Liver (tissue), 9 donors: ENCODE measurements around the gene FASTKD1. TPM values are rescaled to one million over a fixed set of nuclear protein-coding genes. Genes with fewer than 3 reads are reported as not detected.

Experiments used
- DNase-seq: peaks from one replicate; pipeline ENCODE4 v3.0.0-alpha.2; 2017; ENCODE audit warnings: low spot score
- H3K27ac ChIP-seq, 2 donors: one replicate each; pipeline ENCODE4 v1.7.0; 2013; ENCODE audit warnings: inconsistent platforms in 2 of 2, low read length in 2 of 2, control low read depth in 1 of 2, low read depth in 1 of 2, mild to moderate bottlenecking in 1 of 2
- H3K27me3 ChIP-seq, 4 donors: one replicate each; pipeline versions ENCODE4 v1.6.1 to v1.7.0; 2013; ENCODE audit warnings: low read length in 3 of 4, inconsistent platforms in 1 of 4, mild to moderate bottlenecking in 1 of 4, moderate library complexity in 1 of 4; ENCODE audit not compliant: control insufficient read depth in 4 of 4, insufficient read depth in 4 of 4
- H3K36me3 ChIP-seq, 4 donors: one replicate each; pipeline versions ENCODE4 v1.6.1 to v1.7.0; 2013; ENCODE audit warnings: low read length in 3 of 4, mild to moderate bottlenecking in 3 of 4, low read depth in 1 of 4, moderate library complexity in 1 of 4; ENCODE audit not compliant: control insufficient read depth in 4 of 4, insufficient read depth in 3 of 4
- H3K4me1 ChIP-seq, 4 donors: one replicate each; pipeline versions ENCODE4 v1.6.1 to v1.7.0; 2013; ENCODE audit warnings: low read length in 3 of 4, mild to moderate bottlenecking in 3 of 4, moderate library complexity in 1 of 4; ENCODE audit not compliant: control insufficient read depth in 4 of 4, insufficient read depth in 4 of 4
- H3K4me3 ChIP-seq, 3 donors: one replicate each; pipeline versions ENCODE4 v1.6.1 to v1.7.0; 2013; ENCODE audit warnings: low read length in 3 of 3, control low read depth in 1 of 3, low read depth in 1 of 3, mild to moderate bottlenecking in 1 of 3
- H3K9ac ChIP-seq, 2 donors: one replicate each; pipeline ENCODE4 v1.7.0; 2013; ENCODE audit warnings: low read length in 2 of 2, mild to moderate bottlenecking in 2 of 2, moderate library complexity in 2 of 2, control low read depth in 1 of 2, low read depth in 1 of 2
- H3K9me3 ChIP-seq, 4 donors: one replicate each; pipeline versions ENCODE4 v1.6.1 to v1.7.0; 2013; ENCODE audit warnings: low read length in 3 of 4; ENCODE audit not compliant: control insufficient read depth in 4 of 4
- CTCF ChIP-seq: fragments of 150-350 bp; IDR thresholded peaks from 2 replicates; pipeline ENCODE4 v1.5.1; 2017; ENCODE audit warnings: improper control_type of control experiment, low read depth, low read length; ENCODE audit not compliant: missing input control
- EGR1 ChIP-seq, 2 donors: IDR thresholded peaks; 2 replicates each; pipeline ENCODE4 v1.6.1; 2016 to 2018; ENCODE audit warnings: antibody characterized with exemption in 2 of 2, low read depth in 2 of 2
- FOXA2 ChIP-seq: IDR thresholded peaks from 2 replicates; pipeline ENCODE4 v1.6.1; 2016; ENCODE audit warnings: antibody characterized with exemption
- HNF4A ChIP-seq, 2 donors: conservative IDR thresholded peaks; 2 replicates each; pipeline ENCODE4 v1.6.1; 2016; ENCODE audit warnings: antibody characterized with exemption in 2 of 2, mild to moderate bottlenecking in 2 of 2
- JUND ChIP-seq, 2 donors: IDR thresholded peaks; 2 replicates each; pipeline ENCODE4 v1.6.1; 2016; ENCODE audit warnings: antibody characterized with exemption in 2 of 2
- NR2F2 ChIP-seq: IDR thresholded peaks from 2 replicates; pipeline ENCODE4 v1.6.1; 2016; ENCODE audit warnings: antibody characterized with exemption
- REST ChIP-seq: IDR thresholded peaks from 2 replicates; pipeline ENCODE4 v1.6.1; 2016; ENCODE audit warnings: antibody characterized with exemption, mild to moderate bottlenecking
- RXRA ChIP-seq, 2 donors: IDR thresholded peaks; 2 replicates each; pipeline ENCODE4 v1.6.1; 2017 to 2018; ENCODE audit warnings: antibody characterized with exemption in 2 of 2, mild to moderate bottlenecking in 1 of 2
- SP1 ChIP-seq: IDR thresholded peaks from 2 replicates; pipeline ENCODE4 v1.6.1; 2018; ENCODE audit warnings: antibody characterized with exemption, mild to moderate bottlenecking
- TAF1 ChIP-seq: conservative IDR thresholded peaks from 2 replicates; pipeline ENCODE4 v1.6.1; 2016; ENCODE audit warnings: antibody characterized with exemption, mild to moderate bottlenecking
- WGBS: extraction: QIAGEN DNeasy Blood & Tissue Kit; methylation state at CpG from one replicate; pipeline ENCODE4 v1.1.7; 2013; 5-methylcytosine and 5-hydroxymethylcytosine counted together
- polyA plus RNA-seq, 2 donors: library from polyadenylated mRNA; stranded (reverse) in 1 of 2; unstranded in 1 of 2; fragments of 200-250 nt in 1 of 2; fragments of >200 nt in 1 of 2; fragmentation: Nextera tagmentation in 1 of 2; extraction: Ambion mirVana in 1 of 2; gene quantifications; one replicate each; pipeline versions ENCODE4 v1.2.1 to v1.2.3, GENCODE V29; 2013 to 2015
- total RNA-seq, 2 donors: library from RNA; depleted of rRNA; stranded (reverse); fragments of >200 nt; gene quantifications; one replicate each; pipeline ENCODE4 v1.2.3, GENCODE V29; 2014
- TF ChIP-seq, protein P1 (sequence below): IDR thresholded peaks from 2 replicates; pipeline ENCODE4 v1.6.1; 2016; ENCODE audit warnings: antibody characterized with exemption
- donor health status: healthy.
- donor health status: healthy.
- donor health status: healthy.
- donor health status: healthy.
- donor health status: healthy.

The FASTKD1 gene
- total and polyA plus RNA-seq, 4 donors = 6.7 to 20.7 (median 16.2) TPM

DNA sequence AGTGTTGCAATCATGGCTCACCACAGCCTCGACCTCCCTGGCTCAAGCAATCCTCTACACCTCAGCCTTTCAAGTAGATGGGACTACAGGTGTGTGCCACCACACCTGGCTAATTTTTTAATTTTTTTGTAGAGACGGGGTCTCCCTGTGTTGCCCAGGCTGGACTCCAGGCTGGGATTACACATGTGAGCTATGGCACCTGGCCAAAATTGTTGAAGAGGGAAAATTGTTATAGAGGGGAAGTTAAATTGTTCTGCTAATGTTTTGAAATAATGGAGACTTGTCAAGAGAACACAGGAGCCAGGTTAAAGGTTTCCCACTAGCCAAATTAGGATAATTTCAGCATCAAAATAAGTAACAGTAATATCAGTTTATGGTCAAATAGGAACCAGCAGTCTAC, 35.6 kb upstream of the FASTKD1 start:
- Histone ChIP-seq H3K4me3 (no peak overlapping the region), H3K27me3 (no peaks in the 10 kb centered on the region), H3K36me3 (peaks cover 6 to 59% (median 50%) of the 10 kb centered on the region in 4 donors), H3K9ac (no peak overlapping the region), H3K27ac (no peak overlapping the region), H3K9me3 (no peaks in the 10 kb centered on the region), H3K4me1 (no peaks in the 10 kb centered on the region)
- TF ChIP-seq CTCF = no peak
- TF ChIP-seq RXRA (IDR thresholded peaks at IDR 0.05) = no peak
- TF ChIP-seq, protein P1, sequence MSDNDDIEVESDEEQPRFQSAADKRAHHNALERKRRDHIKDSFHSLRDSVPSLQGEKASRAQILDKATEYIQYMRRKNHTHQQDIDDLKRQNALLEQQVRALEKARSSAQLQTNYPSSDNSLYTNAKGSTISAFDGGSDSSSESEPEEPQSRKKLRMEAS = no peak
- TF ChIP-seq NR2F2 = no peak
- TF ChIP-seq JUND (IDR thresholded peaks at IDR 0.05) = no peak
- TF ChIP-seq TAF1 = no peak
- 86% methylated on average over 2 of the region's 2 CpGs for WGBS
- no peak for DNase-seq

DNA sequence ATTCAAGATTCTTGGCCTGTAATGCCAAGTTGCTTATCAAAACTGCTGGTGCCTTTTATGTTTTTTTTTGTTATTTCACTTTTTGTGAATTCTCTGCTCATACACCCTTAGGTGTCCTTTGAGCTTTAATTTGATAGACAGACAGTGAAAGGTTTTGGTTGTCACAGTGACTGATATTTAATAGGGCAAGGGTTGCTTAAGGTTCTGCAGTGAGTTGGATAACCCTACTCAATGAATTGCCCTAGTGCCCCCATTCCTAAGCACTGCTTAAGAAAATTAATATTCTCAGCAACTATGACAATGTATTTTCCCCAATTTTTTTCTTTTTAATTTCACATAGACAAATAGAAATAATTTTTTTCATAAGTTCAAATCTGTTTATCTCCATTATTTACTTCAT, 25.9 kb upstream of the FASTKD1 start:
- H3K4me1 ChIP-seq = peaks cover 0 to 5% (median 1%) of the 10 kb centered on the region in 4 donors
- H3K9me3 ChIP-seq = no peaks in the 10 kb centered on the region
- H3K27me3 ChIP-seq = no peaks in the 10 kb centered on the region
- H3K9ac ChIP-seq = no peak overlapping the region
- no peak overlapping the region for H3K4me3 ChIP-seq
- TF ChIP-seq, protein P1 = no peak
- no peak for TF ChIP-seq CTCF
- no peak for TF ChIP-seq REST
- no peak for TF ChIP-seq FOXA2
- no peak for TF ChIP-seq RXRA (IDR thresholded peaks at IDR 0.05)
- DNase-seq = no peak
- no peak overlapping the region for H3K27ac ChIP-seq
- peaks cover 1 to 3% (median 3%) of the 10 kb centered on the region in 4 donors for H3K36me3 ChIP-seq

DNA sequence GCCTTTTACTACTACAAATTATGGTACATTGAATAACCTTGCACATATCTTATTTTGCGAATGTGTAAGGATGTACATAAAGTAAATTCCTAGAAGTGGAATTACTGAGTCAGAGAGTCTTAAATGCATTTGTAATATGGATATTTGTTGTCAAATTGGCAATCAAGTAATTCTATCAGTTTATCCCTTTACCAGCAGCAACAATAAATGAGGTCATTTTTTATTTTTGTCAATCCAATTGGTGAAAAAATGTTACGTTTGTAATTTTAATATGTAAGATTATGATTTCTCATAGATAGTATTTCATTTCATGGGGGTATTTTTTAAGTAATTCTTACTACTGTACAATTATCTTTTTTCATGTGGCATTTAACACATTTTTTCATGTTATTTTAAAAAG, 25.3 kb upstream of the FASTKD1 start:
- H3K4me3 ChIP-seq = no peak overlapping the region
- 97% methylated on average over 2 of the region's 2 CpGs for WGBS
- no peaks in the 10 kb centered on the region for H3K9me3 ChIP-seq
- no peaks in the 10 kb centered on the region for H3K27me3 ChIP-seq
- peaks cover 0 to 1% (median 0%) of the 10 kb centered on the region in 4 donors for H3K36me3 ChIP-seq
- H3K4me1 ChIP-seq = peaks cover 0 to 5% (median 1%) of the 10 kb centered on the region in 4 donors
- no peak overlapping the region for H3K9ac ChIP-seq
- no peak overlapping the region for H3K27ac ChIP-seq
- DNase-seq = no peak
- TF ChIP-seq JUND (IDR thresholded peaks at IDR 0.05) = no peak
- TF ChIP-seq CTCF = no peak
- TF ChIP-seq TAF1 = no peak
- no peak for TF ChIP-seq HNF4A (conservative IDR thresholded peaks at IDR 0.05)
- no peak for TF ChIP-seq EGR1 (IDR thresholded peaks at IDR 0.05; ENCODE audit: low read depth in 2 of 2)
- no peak for TF ChIP-seq REST
- TF ChIP-seq SP1 = no peak
- TF ChIP-seq, protein P1 = no peak
